C4-2B (cell line): Measurements from ENCODE around the gene SLIRP.

Experiments used
- ZFX ChIP-seq: fragments of 450-650 bp; IDR thresholded peaks from 2 replicates; pipeline ENCODE4 v1.6.1; 2017
- TF ChIP-seq, protein P1 (sequence below): fragments of 450-650 bp; conservative IDR thresholded peaks from 2 replicates; pipeline ENCODE4 v1.5.1; 2017; ENCODE audit warnings: mild to moderate bottlenecking

DNA sequence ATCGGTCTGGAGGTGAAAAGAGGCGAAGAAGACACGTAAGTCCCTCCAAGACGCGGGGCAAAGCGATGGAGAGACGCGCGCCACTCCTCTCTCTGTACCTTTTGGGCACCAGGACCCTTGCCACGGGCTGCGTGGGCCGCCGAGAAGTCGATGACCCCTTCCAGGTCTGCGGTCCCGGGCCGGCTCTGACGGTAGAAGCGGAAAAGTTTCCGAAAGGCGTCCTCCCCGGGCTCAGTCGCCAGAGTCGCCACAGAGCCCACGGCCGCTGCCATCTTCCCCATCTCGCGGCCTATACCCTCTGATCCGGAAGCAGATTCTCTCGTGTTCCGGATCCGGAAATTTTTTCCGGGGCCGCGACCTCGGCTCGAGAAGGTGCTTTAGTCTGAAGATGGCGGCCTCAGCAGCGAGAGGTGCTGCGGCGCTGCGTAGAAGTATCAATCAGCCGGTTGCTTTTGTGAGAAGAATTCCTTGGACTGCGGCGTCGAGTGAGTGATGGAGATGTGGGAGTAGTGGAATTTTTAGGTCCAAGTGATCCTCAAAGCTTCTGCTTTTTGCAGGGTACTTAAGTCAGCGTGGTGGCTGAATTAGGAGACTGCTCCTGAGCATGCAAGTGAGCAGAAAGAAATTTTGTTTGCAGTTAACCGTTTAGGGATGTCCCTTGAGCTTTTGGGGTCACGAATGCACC, at the start of gene SLIRP, which contains the start of gene ALKBH1:
- TF ChIP-seq, protein P1, sequence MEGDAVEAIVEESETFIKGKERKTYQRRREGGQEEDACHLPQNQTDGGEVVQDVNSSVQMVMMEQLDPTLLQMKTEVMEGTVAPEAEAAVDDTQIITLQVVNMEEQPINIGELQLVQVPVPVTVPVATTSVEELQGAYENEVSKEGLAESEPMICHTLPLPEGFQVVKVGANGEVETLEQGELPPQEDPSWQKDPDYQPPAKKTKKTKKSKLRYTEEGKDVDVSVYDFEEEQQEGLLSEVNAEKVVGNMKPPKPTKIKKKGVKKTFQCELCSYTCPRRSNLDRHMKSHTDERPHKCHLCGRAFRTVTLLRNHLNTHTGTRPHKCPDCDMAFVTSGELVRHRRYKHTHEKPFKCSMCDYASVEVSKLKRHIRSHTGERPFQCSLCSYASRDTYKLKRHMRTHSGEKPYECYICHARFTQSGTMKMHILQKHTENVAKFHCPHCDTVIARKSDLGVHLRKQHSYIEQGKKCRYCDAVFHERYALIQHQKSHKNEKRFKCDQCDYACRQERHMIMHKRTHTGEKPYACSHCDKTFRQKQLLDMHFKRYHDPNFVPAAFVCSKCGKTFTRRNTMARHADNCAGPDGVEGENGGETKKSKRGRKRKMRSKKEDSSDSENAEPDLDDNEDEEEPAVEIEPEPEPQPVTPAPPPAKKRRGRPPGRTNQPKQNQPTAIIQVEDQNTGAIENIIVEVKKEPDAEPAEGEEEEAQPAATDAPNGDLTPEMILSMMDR = 0 out of 2 replicates have a peak, but pooled peaks have one; percentile 3
- TF ChIP-seq ZFX = peak; percentile 28; the same call in 1 of the 2 replicates
